ENCODE results near the gene KCTD15.

DNA sequence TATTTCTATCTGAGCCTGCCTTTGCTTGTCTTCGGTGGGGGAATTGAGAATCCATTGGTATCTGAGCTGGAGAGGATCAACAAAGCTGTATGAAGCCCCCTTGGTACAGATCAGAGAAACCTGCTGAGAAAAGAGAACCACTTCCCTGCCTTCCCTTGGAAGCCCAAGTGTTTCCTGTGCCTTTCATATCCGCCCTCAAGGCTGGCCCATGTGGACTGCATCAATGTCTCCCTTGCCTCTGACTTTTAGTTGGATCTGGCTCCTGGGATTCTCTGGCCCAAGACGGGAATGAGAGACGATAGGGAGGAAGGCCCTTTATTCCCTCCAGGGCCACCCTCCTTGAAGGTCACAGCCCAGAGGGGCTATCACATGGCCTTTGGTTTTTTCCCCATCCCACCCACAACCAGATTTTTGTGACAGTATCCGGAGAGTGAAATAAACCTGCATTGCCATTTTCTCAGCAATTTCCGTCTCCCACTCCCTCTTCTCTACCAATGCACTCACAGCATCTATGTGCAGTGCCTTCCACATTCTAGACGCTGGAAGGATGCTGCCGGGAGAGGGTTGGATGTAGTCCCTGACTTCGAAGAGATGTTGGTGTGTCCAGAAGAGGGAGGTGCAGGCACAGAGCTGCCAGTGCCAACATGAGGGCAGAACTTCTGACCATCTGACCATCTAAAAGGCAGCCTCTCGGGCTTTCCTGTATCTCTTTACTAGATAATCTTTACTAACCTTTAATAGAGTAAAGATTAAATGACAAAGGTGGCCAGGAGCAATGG lies 63.8 kb downstream of the KCTD15 start:
- TF ChIP-seq POLR2A (IDR thresholded peaks at IDR 0.05): no peak
- TF ChIP-seq, protein P1, sequence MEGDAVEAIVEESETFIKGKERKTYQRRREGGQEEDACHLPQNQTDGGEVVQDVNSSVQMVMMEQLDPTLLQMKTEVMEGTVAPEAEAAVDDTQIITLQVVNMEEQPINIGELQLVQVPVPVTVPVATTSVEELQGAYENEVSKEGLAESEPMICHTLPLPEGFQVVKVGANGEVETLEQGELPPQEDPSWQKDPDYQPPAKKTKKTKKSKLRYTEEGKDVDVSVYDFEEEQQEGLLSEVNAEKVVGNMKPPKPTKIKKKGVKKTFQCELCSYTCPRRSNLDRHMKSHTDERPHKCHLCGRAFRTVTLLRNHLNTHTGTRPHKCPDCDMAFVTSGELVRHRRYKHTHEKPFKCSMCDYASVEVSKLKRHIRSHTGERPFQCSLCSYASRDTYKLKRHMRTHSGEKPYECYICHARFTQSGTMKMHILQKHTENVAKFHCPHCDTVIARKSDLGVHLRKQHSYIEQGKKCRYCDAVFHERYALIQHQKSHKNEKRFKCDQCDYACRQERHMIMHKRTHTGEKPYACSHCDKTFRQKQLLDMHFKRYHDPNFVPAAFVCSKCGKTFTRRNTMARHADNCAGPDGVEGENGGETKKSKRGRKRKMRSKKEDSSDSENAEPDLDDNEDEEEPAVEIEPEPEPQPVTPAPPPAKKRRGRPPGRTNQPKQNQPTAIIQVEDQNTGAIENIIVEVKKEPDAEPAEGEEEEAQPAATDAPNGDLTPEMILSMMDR (IDR thresholded peaks at IDR 0.05): no peak

All from thyroid gland (tissue), 4 donors.